KMS-11 (cell line): ENCODE data around the gene ZNF502.

Experiments used
- H2AFZ ChIP-seq: fragments of 200-600 bp; sonication (generic); 2 replicates; pipeline ENCODE4 v1.6.1; 2016; ENCODE audit warnings: antibody characterized with exemption, mixed run types, low read depth
- H3K27ac ChIP-seq: fragments of 200-600 bp; sonication (generic); 2 replicates; pipeline ENCODE4 v1.6.1; 2016; ENCODE audit warnings: mild to moderate bottlenecking, mixed run types
- H3K27me3 ChIP-seq: fragments of 200-600 bp; sonication (generic); 2 replicates; pipeline ENCODE4 v1.6.1; 2017; ENCODE audit warnings: mild to moderate bottlenecking, low read depth, mixed run types, moderate library complexity; ENCODE audit not compliant: insufficient read depth
- H3K36me3 ChIP-seq: fragments of 200-600 bp; sonication (generic); 2 replicates; pipeline ENCODE4 v1.6.1; 2017; ENCODE audit warnings: mild to moderate bottlenecking, mixed run types; ENCODE audit not compliant: insufficient read depth
- H3K4me1 ChIP-seq: fragments of 200-600 bp; sonication (generic); 2 replicates; pipeline ENCODE4 v1.6.1; 2016; ENCODE audit warnings: mild to moderate bottlenecking, low read depth, mixed run types; ENCODE audit not compliant: poor library complexity, severe bottlenecking
- H3K4me2 ChIP-seq: fragments of 200-600 bp; sonication (generic); 2 replicates; pipeline ENCODE4 v1.7.0; 2016; ENCODE audit warnings: mild to moderate bottlenecking, mixed run types
- H3K4me3 ChIP-seq: fragments of 200-600 bp; sonication (generic); IDR thresholded peaks from 2 replicates; pipeline ENCODE4 v1.6.1; 2017; ENCODE audit warnings: low read depth, low read length, mixed read lengths; ENCODE audit not compliant: insufficient read depth
- H3K79me2 ChIP-seq: fragments of 200-600 bp; sonication (generic); 2 replicates; pipeline ENCODE4 v1.6.1; 2016; ENCODE audit warnings: low read depth, mixed run types; ENCODE audit not compliant: insufficient read depth
- H3K9ac ChIP-seq: fragments of 200-600 bp; sonication (generic); 2 replicates; pipeline ENCODE4 v1.6.1; 2016; ENCODE audit warnings: mild to moderate bottlenecking, mixed run types
- H4K20me1 ChIP-seq: fragments of 200-600 bp; sonication (generic); 2 replicates; pipeline ENCODE4 v1.6.1; 2016; ENCODE audit warnings: mild to moderate bottlenecking, mixed run types; ENCODE audit not compliant: insufficient read depth
- CTCF ChIP-seq: fragments of 200-600 bp; sonication (generic); conservative IDR thresholded peaks from 2 replicates; pipeline ENCODE4 v1.6.1; 2017; ENCODE audit warnings: low read depth, mild to moderate bottlenecking, antibody characterized with exemption, low read length, moderate library complexity, mixed read lengths

The ZNF502 gene

GRCh38 chr3:44685128-44685800 is 27.2 kb upstream of the ZNF502 start:
- Histone ChIP-seq H3K79me2 (no peaks in the 10 kb centered on the region), H3K9ac (no peak overlapping the region), H3K4me1 (no peaks in the 10 kb centered on the region), H3K4me2 (no peak overlapping the region), H3K36me3 (no peaks in the 10 kb centered on the region), H4K20me1 (no peaks in the 10 kb centered on the region), H2AFZ (no peak overlapping the region), H3K27me3 (no peaks in the 10 kb centered on the region), H3K4me3 (no peak overlapping the region), H3K27ac (no peak overlapping the region)
- TF ChIP-seq CTCF = no peak

DNA sequence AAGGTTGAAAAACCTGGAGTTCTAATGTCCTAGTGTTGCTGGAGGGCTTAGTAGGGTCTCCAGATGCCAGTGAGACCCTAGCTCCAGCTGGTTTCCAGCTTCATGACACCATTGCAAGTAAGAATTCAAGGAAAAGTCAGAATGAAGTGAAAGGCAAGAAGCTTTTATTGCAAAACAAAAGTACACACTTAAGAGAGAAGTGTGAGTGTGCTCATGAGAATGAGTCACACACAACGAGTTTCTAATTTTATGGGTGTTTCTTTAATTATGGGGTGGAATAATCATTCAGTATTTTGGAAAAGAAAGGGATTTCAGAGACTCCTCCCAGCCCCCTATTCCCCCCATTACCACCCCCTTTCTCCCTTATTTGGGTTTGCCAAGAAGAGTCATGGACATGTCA is 24.6 kb upstream of the ZNF502 start:
- Histone ChIP-seq H3K4me2 (no peak overlapping the region), H3K36me3 (no peaks in the 10 kb centered on the region)

GRCh38 chr3:44721231-44722102 is 9.0 kb downstream of the ZNF502 start:
- H3K9ac ChIP-seq = no peak overlapping the region
- no peak for TF ChIP-seq CTCF
- no peaks in the 10 kb centered on the region for H3K4me1 ChIP-seq
- H3K79me2 ChIP-seq = no peaks in the 10 kb centered on the region
- no peak overlapping the region for H3K27ac ChIP-seq
- H2AFZ ChIP-seq = no peak overlapping the region
- H3K36me3 ChIP-seq = no peaks in the 10 kb centered on the region
- H3K27me3 ChIP-seq = no peaks in the 10 kb centered on the region
- H3K4me3 ChIP-seq = no peak overlapping the region
- no peak overlapping the region for H3K4me2 ChIP-seq
- no peaks in the 10 kb centered on the region for H4K20me1 ChIP-seq

More for the DNA sequence above, 24.6 kb upstream of the ZNF502 start:
- Histone ChIP-seq H3K27ac (no peak overlapping the region), H3K79me2 (no peaks in the 10 kb centered on the region), H3K4me1 (no peaks in the 10 kb centered on the region), H3K9ac (no peak overlapping the region), H4K20me1 (no peaks in the 10 kb centered on the region), H2AFZ (no peak overlapping the region), H3K4me3 (no peak overlapping the region), H3K27me3 (no peaks in the 10 kb centered on the region)
- no peak for TF ChIP-seq CTCF

GRCh38 chr3:44722103-44722401 is 9.6 kb downstream of the ZNF502 start:
- Histone ChIP-seq H3K9ac (no peak overlapping the region), H3K79me2 (no peaks in the 10 kb centered on the region), H4K20me1 (no peaks in the 10 kb centered on the region), H3K4me1 (no peaks in the 10 kb centered on the region), H3K4me2 (no peak overlapping the region), H3K4me3 (no peak overlapping the region), H3K36me3 (no peaks in the 10 kb centered on the region), H2AFZ (no peak overlapping the region), H3K27me3 (no peaks in the 10 kb centered on the region), H3K27ac (no peak overlapping the region)
- no peak for TF ChIP-seq CTCF
